ENCODE measurements around the gene CXCL9. TPM values are rescaled to one million over a fixed set of nuclear protein-coding genes. Genes with fewer than 3 reads are reported as not detected.
"Not testable (repeated sequence)": the region's sequence is repeated elsewhere in the genome, so short reads cannot be mapped to it uniquely, and the experiment has no call there.

CXCL9 gene
- total RNA-seq, 1 donor from 2014 or later: 1.3 TPM

DNA sequence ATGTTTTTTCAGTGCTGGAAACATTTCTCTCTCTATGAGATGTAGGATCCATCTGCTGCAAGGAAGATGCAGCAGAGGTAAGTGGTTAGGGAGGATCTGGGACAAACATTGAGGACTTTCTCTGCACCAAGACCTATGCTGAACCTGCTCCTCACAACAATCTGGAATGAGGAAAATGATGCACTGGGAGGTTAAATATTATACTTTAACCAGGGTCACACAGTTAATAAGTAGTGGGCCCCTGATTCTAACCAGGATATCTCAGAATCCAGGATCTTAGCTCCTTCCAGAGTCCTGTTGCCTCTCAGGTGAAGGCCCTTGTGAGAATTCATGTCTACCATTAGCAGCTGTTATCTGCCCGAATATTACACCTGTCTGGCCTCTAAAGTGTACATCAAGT is 7.0 kb downstream of the CXCL9 start:
- no peaks in the 10 kb centered on the region for H3K4me1 ChIP-seq
- ATAC-seq: no peak
- H3K27me3 ChIP-seq (ENCODE audit: low read depth): no peaks in the 10 kb centered on the region
- H3K27ac ChIP-seq: no peak overlapping the region
- no peaks in the 10 kb centered on the region for H3K9me3 ChIP-seq
- intact Hi-C loops (cut with DNase I): no loop called here
- TF ChIP-seq, protein P1, sequence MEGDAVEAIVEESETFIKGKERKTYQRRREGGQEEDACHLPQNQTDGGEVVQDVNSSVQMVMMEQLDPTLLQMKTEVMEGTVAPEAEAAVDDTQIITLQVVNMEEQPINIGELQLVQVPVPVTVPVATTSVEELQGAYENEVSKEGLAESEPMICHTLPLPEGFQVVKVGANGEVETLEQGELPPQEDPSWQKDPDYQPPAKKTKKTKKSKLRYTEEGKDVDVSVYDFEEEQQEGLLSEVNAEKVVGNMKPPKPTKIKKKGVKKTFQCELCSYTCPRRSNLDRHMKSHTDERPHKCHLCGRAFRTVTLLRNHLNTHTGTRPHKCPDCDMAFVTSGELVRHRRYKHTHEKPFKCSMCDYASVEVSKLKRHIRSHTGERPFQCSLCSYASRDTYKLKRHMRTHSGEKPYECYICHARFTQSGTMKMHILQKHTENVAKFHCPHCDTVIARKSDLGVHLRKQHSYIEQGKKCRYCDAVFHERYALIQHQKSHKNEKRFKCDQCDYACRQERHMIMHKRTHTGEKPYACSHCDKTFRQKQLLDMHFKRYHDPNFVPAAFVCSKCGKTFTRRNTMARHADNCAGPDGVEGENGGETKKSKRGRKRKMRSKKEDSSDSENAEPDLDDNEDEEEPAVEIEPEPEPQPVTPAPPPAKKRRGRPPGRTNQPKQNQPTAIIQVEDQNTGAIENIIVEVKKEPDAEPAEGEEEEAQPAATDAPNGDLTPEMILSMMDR (IDR thresholded peaks at IDR 0.05): no peak
- no peak for DNase-seq
- H3K4me3 ChIP-seq: no peak overlapping the region
- H3K36me3 ChIP-seq: no peaks in the 10 kb centered on the region

DNA sequence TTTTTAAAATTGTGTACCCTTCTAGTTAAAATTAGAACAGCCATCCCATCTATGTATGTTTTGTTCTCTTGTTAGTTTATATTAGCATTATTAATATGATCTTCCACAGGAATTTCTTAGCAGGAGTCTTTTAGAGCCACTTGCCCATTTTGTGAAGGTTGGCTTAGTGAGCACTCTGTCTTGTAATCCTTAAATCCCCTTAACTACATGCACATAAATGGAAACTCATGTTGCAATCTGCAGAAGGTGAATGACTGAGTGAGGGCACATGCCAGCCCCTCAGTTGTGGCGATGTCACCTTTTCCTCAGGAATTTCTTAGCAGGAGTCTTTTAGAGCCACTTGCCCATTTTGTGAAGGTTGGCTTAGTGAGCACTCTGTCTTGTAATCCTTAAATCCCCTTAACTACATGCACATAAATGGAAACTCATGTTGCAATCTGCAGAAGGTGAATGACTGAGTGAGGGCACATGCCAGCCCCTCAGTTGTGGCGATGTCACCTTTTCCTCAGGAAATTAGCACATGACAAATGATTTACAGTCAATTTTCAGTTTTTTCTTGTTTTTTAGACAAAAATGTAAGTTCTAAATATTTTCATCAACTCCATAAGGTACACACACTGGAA is 8.7 kb downstream of the CXCL9 start:
- DNase-seq; H3K27me3 ChIP-seq (ENCODE audit: low read depth); ATAC-seq; H3K27ac ChIP-seq; H3K4me3 ChIP-seq; H3K4me1 ChIP-seq; H3K36me3 ChIP-seq; H3K9me3 ChIP-seq: not testable (repeated sequence)
- intact Hi-C loops (cut with DNase I): loop anchor here (10.0 kb wide), 1 partner anchor 66 kb away; no protein-coding TSS in a partner anchor

DNA sequence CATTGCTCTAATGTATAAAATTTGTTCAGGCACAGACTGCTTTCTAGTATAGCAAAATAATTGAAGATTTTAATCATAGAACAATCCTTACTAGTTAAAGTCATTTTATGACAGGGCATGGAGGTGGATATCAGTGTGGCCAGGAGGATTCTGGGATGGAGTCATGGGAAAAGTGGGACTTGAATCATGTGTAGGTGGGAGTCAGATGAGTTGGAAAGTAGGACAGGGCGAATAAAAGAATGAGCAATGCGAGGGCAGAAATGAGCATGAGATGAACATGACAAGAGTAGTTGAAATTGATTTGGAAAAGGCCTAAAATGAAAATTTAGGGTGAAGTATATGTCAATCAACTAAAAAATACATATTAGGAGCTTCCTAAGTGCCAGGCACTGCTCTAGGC is 9.4 kb downstream of the CXCL9 start:
- TF ChIP-seq, protein P1 (IDR thresholded peaks at IDR 0.05): no peak
- no peak for DNase-seq
- Histone ChIP-seq H3K27ac (no peak overlapping the region), H3K4me3 (no peak overlapping the region), H3K27me3 (ENCODE audit: low read depth) (no peaks in the 10 kb centered on the region), H3K36me3 (no peaks in the 10 kb centered on the region), H3K4me1 (no peaks in the 10 kb centered on the region), H3K9me3 (no peaks in the 10 kb centered on the region)
- ATAC-seq: no peak
- intact Hi-C loops (cut with DNase I): loop anchor here (10.0 kb wide), 1 partner anchor 67 kb away; no protein-coding TSS in a partner anchor

DNA sequence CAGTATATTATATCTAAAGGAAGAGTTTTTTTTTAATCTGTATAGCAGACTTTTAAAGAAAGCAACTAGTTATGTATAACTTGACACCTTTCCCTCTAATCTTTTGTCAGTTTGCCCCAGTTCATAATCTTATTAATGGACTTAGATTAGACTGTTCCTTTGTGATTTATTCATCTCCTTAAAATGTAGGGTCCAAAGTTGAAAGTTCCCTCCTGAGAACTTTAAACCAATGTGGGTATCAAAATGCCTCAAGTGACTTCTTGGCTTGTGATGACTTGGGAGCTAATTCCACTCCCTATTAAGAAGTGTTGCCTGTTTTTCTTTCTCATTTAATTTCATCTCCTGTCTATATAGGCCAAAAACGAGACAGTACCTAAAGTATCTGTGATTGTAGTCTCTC is 10.2 kb downstream of the CXCL9 start:
- Histone ChIP-seq H3K27ac (no peak overlapping the region), H3K36me3 (no peaks in the 10 kb centered on the region), H3K9me3 (no peaks in the 10 kb centered on the region), H3K4me3 (no peak overlapping the region), H3K27me3 (ENCODE audit: low read depth) (no peaks in the 10 kb centered on the region), H3K4me1 (no peaks in the 10 kb centered on the region)
- TF ChIP-seq, protein P1 (IDR thresholded peaks at IDR 0.05): no peak
- intact Hi-C loops (cut with DNase I): loop anchor here (10.0 kb wide), 1 partner anchor 68 kb away; no protein-coding TSS in a partner anchor
- no peak for ATAC-seq
- no peak for DNase-seq

DNA sequence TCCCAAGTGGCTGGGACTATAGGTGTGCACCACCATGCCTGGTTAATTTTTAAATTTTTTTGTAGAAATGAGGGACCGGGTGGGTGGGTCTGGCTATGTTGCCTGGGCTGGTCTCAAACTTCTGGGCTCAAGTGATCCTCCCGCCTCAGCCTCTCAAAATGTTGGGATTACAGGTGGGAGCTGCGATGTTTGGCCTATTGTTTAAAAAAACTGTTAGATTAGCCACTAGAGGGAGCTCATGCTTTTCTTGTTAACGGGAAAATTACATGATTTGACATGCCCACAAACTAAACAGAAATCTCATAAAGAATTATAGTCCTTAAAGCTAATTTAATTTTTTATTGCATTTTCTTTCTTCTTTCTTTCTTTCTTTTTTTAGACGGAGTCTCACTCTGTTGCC is 11.6 kb downstream of the CXCL9 start:
- H3K4me1 ChIP-seq: peaks cover 4% of the 10 kb centered on the region
- no peaks in the 10 kb centered on the region for H3K36me3 ChIP-seq
- intact Hi-C loops (cut with DNase I): loop anchor here (10.0 kb wide), 1 partner anchor 69 kb away; no protein-coding TSS in a partner anchor
- no peaks in the 10 kb centered on the region for H3K9me3 ChIP-seq
- no peaks in the 10 kb centered on the region for H3K27me3 ChIP-seq (ENCODE audit: low read depth)
- no peak overlapping the region for H3K4me3 ChIP-seq
- TF ChIP-seq, protein P1 (IDR thresholded peaks at IDR 0.05): peak; percentile 66
- ATAC-seq (peak in 1 of 2 donors; percentile 48), DNase-seq (no peak)
- no peak overlapping the region for H3K27ac ChIP-seq

DNA sequence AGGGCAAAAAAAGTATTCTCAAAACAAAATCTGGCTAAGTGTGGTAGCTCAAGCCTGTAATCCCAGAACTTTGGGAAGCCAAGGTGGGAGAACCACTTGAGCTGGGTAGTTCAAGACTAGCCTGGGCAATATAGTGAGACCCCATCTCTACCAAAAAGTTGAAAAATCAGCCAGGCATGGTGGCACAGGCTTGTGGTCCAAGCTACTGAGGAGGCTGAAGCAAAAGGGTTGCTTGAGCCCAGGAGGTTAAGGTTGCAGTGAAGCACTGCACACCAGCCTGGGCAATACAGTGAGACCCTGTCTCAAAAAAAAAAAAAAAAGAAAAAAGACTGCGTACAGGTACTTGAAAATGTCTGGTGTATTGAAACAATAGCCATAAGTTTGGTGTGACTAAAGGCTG is 14.8 kb downstream of the CXCL9 start:
- no peaks in the 10 kb centered on the region for H3K9me3 ChIP-seq
- no peaks in the 10 kb centered on the region for H3K36me3 ChIP-seq
- no peak overlapping the region for H3K27ac ChIP-seq
- intact Hi-C loops (cut with DNase I): loop anchor here (10.0 kb wide), 1 partner anchor 72 kb away; no protein-coding TSS in a partner anchor
- DNase-seq (no peak), ATAC-seq (no peak)
- TF ChIP-seq, protein P1 (IDR thresholded peaks at IDR 0.05): no peak
- no peaks in the 10 kb centered on the region for H3K27me3 ChIP-seq (ENCODE audit: low read depth)
- peaks cover 21% of the 10 kb centered on the region for H3K4me1 ChIP-seq
- H3K4me3 ChIP-seq: no peak overlapping the region

All from lower lobe of right lung (tissue), 2 donors.